Measurements from ENCODE around the gene ACVR1B.

DNA sequence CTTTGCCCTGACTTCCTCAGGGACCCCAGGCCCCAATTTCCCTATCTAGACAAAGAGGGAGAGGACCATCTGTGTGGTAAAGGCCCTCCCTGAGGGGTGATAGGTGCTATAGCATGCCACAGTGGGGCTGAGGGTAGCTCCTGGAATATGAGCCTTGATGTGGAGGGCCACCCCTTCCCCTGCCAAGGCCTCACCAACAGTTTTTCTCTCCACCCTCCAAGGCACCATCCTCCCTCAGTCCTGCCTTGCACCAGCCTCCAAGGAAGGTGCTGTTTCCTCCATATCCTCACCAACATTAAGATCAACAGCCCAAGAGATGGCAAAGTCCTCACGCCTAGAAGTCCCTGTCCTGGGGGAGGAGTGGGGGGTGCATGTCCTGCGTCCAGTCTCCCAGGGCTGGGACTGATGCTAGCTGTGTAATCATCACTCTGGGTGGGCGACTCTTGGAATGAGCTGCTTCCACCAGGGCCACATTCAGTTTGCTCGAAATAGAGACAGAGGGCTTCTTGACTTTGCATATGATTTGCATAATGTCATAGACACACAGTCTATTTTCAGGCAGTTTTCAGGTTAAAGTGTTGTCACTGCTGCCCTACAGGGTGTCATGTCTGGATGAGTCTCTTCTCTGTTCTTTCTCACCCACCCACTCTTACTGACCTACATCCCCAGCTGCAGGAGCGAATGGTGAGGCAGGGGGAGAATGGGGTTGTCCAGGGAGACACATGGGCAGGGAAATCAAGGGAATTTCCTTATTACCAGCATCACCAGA is 26.8 kb upstream of the ACVR1B start:
- TF ChIP-seq, protein P1, sequence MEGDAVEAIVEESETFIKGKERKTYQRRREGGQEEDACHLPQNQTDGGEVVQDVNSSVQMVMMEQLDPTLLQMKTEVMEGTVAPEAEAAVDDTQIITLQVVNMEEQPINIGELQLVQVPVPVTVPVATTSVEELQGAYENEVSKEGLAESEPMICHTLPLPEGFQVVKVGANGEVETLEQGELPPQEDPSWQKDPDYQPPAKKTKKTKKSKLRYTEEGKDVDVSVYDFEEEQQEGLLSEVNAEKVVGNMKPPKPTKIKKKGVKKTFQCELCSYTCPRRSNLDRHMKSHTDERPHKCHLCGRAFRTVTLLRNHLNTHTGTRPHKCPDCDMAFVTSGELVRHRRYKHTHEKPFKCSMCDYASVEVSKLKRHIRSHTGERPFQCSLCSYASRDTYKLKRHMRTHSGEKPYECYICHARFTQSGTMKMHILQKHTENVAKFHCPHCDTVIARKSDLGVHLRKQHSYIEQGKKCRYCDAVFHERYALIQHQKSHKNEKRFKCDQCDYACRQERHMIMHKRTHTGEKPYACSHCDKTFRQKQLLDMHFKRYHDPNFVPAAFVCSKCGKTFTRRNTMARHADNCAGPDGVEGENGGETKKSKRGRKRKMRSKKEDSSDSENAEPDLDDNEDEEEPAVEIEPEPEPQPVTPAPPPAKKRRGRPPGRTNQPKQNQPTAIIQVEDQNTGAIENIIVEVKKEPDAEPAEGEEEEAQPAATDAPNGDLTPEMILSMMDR (IDR thresholded peaks at IDR 0.05): no peak
- no peak for TF ChIP-seq EZH2 (IDR thresholded peaks at IDR 0.05; ENCODE audit: borderline replicate concordance, insufficient read depth, low read depth, low read length, poor library complexity, severe bottlenecking)

Measured in B cell (primary cell).